HEK293T (cell line): ENCODE data around the gene OPCML.

Source experiments
- CTCF ChIA-PET: fragments of 350-600 bp; formaldehyde crosslinking; extraction: SDS; loops from one replicate; lab custom pipeline; 2021; ENCODE audit warnings: antibody characterized with exemption, inconsistent platforms; lab: Yijun Ruan, JAX
- POLR2A ChIA-PET: fragments of 350-600 bp; formaldehyde crosslinking; extraction: SDS; loops from one replicate; lab custom pipeline; 2020; ENCODE audit warnings: antibody characterized with exemption, inconsistent platforms; lab: Yijun Ruan, JAX
- DNase-seq: peaks from one replicate; pipeline ENCODE4 v3.0.0; 2012; ENCODE audit warnings: mixed read lengths; ENCODE audit errors: extremely low spot score
- ARNT ChIP-seq: fragments of 450-650 bp; IDR thresholded peaks from 2 replicates; pipeline ENCODE4 v1.6.1; 2017; ENCODE audit warnings: mild to moderate bottlenecking
- BHLHE40 ChIP-seq: fragments of 450-650 bp; IDR thresholded peaks from 2 replicates; pipeline ENCODE4 v1.6.1; 2016; ENCODE audit warnings: mild to moderate bottlenecking, moderate library complexity, borderline replicate concordance
- CTBP1 ChIP-seq: fragments of 450-650 bp; IDR thresholded peaks from 2 replicates; pipeline ENCODE4 v1.6.1; 2016; ENCODE audit warnings: borderline replicate concordance
- ELF4 ChIP-seq: fragments of 450-650 bp; IDR thresholded peaks from 2 replicates; pipeline ENCODE4 v1.6.1; 2017; ENCODE audit warnings: antibody characterized with exemption
- FOXA1 ChIP-seq: fragments of 450-650 bp; IDR thresholded peaks from 2 replicates; pipeline ENCODE4 v1.6.1; 2016; ENCODE audit warnings: mild to moderate bottlenecking
- FOXK2 ChIP-seq: fragments of 450-650 bp; IDR thresholded peaks from 2 replicates; pipeline ENCODE4 v1.6.1; 2016; ENCODE audit warnings: mild to moderate bottlenecking
- FOXM1 ChIP-seq: fragments of 450-650 bp; IDR thresholded peaks from 2 replicates; pipeline ENCODE4 v1.6.1; 2017; ENCODE audit warnings: mild to moderate bottlenecking, borderline replicate concordance
- HDGF ChIP-seq: fragments of 450-650 bp; IDR thresholded peaks from 2 replicates; pipeline ENCODE4 v1.6.1; 2017; ENCODE audit warnings: antibody characterized with exemption, borderline replicate concordance
- L3MBTL2 ChIP-seq: fragments of 450-650 bp; conservative IDR thresholded peaks from 2 replicates; pipeline ENCODE4 v1.6.1; 2016; ENCODE audit warnings: mild to moderate bottlenecking
- LEF1 ChIP-seq: fragments of 450-650 bp; IDR thresholded peaks from 2 replicates; pipeline ENCODE4 v1.6.1; 2017; ENCODE audit warnings: mild to moderate bottlenecking, borderline replicate concordance
- NFRKB ChIP-seq: fragments of 450-650 bp; IDR thresholded peaks from 2 replicates; pipeline ENCODE4 v1.6.1; 2016; ENCODE audit warnings: mild to moderate bottlenecking, moderate library complexity
- PKNOX1 ChIP-seq: fragments of 450-650 bp; IDR thresholded peaks from 2 replicates; pipeline ENCODE4 v1.6.1; 2016
- SP1 ChIP-seq: fragments of 450-650 bp; IDR thresholded peaks from 2 replicates; pipeline ENCODE4 v1.6.1; 2017
- SUZ12 ChIP-seq: fragments of 450-650 bp; IDR thresholded peaks from 2 replicates; pipeline ENCODE4 v1.6.1; 2016; ENCODE audit warnings: mild to moderate bottlenecking
- TARDBP ChIP-seq: fragments of 450-650 bp; IDR thresholded peaks from 2 replicates; pipeline ENCODE4 v1.6.1; 2016
- ZNF384 ChIP-seq: fragments of 450-650 bp; IDR thresholded peaks from 2 replicates; pipeline ENCODE4 v1.6.1; 2016

The OPCML gene

DNA sequence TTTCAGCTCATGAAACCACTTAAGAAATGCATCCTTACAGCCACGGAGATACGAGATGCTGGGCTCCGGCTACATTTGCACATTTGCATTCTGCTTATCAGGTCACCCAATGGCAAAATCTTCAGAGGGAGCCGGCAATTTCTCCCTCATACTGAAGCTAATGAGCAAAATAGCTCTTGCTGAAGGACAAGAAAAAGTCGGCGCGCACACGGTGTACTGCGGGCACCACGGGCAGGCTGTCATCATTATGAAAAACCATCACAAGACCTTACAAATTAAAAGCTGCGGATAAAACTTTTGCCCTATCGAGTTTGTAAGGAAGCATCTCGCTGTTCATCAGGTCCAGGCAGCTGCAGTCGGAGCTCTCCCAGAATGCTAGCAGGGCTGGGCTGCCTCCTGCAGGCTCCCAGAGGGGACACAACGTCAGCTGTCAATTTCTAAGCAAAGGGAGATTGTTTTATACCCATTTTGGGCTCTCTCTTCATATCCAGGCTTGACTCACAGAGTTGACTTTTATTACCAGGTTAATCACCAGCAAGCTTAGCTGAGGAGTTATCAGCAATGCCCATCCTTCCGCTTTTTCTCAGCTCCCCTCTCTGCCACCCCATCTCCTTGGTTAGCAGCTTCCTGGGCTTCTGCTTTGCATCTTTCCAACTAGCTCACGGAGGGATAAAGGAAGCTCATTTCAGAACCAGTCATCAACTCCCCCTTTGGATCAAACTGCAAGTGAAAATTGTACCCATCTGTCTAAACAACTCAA, 375.1 kb downstream of the OPCML start:
- ChIA-PET POLR2A (no interaction called here), CTCF (interaction anchor here (2.2 kb wide), 1 partner anchor 22 kb away, joined by 7 read pairs; no protein-coding TSS in a partner anchor)
- peak; percentile 19 for DNase-seq
- no peak for TF ChIP-seq ELF4
- TF ChIP-seq CTBP1 = no peak
- TF ChIP-seq LEF1 = no peak
- TF ChIP-seq SP1 = no peak
- no peak for TF ChIP-seq TARDBP
- TF ChIP-seq SUZ12 = no peak
- TF ChIP-seq L3MBTL2 = no peak
- no peak for TF ChIP-seq FOXA1
- no peak for TF ChIP-seq FOXK2
- no peak for TF ChIP-seq ARNT
- no peak for TF ChIP-seq BHLHE40
- TF ChIP-seq ZNF384 = no peak
- TF ChIP-seq NFRKB = no peak
- no peak for TF ChIP-seq PKNOX1
- TF ChIP-seq HDGF = no peak
- TF ChIP-seq FOXM1 = no peak

DNA sequence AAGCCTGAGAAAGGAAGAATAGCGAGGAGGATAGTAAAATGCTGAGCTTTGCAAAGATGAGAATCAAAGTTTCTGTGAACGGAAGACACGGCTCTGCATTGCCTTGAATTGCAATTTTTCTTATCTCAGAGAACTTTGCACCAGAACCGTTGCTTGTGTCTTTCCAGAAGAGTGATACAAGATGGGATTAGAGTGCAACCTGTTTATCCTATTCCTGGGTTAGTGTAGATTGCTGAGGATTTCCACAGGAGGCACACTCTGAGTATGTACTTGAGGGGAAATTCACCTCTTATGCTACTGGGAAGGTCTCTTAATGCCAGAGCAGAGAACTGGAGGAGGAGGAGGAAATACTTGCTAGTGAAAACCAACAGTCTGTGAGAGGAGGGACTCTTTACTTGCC, 377.5 kb downstream of the OPCML start:
- ChIA-PET CTCF (no interaction called here), POLR2A (no interaction called here)
- no peak for DNase-seq
- TF ChIP-seq ARNT (no peak), FOXK2 (no peak), LEF1 (no peak), NFRKB (no peak), FOXM1 (no peak), L3MBTL2 (no peak), PKNOX1 (no peak), ZNF384 (no peak), TARDBP (no peak), CTBP1 (no peak), SUZ12 (no peak), HDGF (no peak), SP1 (no peak), ELF4 (no peak), FOXA1 (no peak)

DNA sequence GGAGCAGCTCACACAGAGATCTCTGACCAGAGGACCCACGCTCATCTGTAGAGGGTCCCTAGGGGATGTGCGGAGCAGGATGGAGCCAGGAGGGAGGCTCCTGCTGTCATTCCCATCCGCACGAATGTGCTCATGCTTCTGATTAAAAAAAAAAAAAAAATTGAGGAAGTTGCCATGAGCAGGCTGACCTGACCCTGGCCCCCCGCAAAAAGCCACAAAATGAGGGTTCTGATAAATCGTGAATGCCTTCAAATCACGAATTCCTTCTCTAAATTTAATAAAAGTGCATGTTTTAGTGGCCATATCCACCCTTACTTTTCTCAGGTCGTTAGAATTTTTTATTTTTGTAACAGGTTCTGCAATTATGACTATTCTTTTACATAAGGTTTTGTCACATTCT, 378.2 kb downstream of the OPCML start:
- POLR2A ChIA-PET = no interaction called here
- TF ChIP-seq CTBP1 = no peak
- TF ChIP-seq SP1 = no peak
- no peak for TF ChIP-seq PKNOX1
- TF ChIP-seq FOXM1 = no peak
- TF ChIP-seq LEF1 = no peak
- TF ChIP-seq L3MBTL2 = no peak
- no peak for TF ChIP-seq ELF4
- no peak for TF ChIP-seq BHLHE40
- no peak for TF ChIP-seq FOXA1
- TF ChIP-seq ARNT = no peak
- no peak for TF ChIP-seq TARDBP
- no peak for TF ChIP-seq NFRKB
- TF ChIP-seq SUZ12 = no peak
- TF ChIP-seq ZNF384 = no peak
- TF ChIP-seq HDGF = no peak
- no peak for TF ChIP-seq FOXK2
- no peak for DNase-seq
- CTCF ChIA-PET = no interaction called here

DNA sequence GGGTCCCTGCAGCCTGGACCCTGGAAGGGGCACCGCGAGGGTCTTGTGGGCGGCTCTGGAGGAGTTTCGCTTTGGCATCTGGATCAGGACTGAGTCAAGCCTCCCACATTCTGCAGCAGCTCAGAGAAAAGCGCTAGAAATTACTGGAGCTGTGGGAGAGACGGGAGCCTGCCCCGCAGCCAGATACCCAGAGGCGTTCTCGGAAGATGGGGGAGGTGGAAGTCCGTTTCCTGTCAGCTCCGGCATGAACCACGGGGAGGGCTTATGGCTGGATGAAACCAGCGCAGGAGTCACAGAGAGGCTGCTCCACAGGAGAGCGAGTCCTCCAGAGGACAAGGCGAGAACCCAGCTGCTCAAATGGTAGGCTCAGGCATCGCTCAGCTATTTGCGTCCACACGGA, 379.3 kb downstream of the OPCML start:
- POLR2A ChIA-PET = no interaction called here
- TF ChIP-seq L3MBTL2 (no peak), ARNT (no peak), FOXA1 (no peak), SP1 (no peak)
- CTCF ChIA-PET = no interaction called here
- no peak for DNase-seq

DNA sequence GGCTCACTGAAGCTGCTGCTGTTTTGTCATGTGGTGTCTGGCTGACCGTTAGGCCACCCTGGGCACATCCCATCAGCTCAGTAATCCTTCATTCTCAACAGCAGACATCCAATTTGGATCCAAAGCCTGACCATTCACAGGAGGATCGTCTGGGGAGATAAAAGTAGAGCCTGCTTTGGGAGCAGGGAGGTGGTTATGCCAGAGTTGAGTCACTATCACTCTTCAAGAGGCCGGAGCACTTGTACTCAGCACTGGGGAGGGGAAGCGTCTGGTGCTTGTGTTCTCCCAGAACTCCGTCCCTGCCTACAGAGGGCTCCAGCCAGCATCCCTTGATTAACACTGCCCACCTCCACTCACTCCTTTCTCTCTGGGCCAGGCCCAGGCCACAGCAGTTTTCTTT, 382.6 kb downstream of the OPCML start:
- POLR2A ChIA-PET = no interaction called here
- DNase-seq = no peak
- TF ChIP-seq HDGF (no peak), BHLHE40 (no peak), L3MBTL2 (no peak), ARNT (no peak), ELF4 (no peak), ZNF384 (no peak), SUZ12 (no peak), FOXM1 (no peak), PKNOX1 (no peak), CTBP1 (no peak)
- CTCF ChIA-PET = no interaction called here

- CTCF ChIA-PET = no interaction called here
- TF ChIP-seq ZNF384 (no peak), BHLHE40 (no peak)
- DNase-seq = no peak
- POLR2A ChIA-PET = no interaction called here
These were observed 384.7 kb downstream of the OPCML start for GRCh38 chr11:133147625-133148024.
